GM18873 (cell line): ENCODE results near the gene ARHGAP21.

Experiments
- ATAC-seq: cut with Tn5 transposase; IDR thresholded peaks from one replicate; pipeline ENCODE4 v1.9.1; 2021; ENCODE audit warnings: mild to moderate bottlenecking, moderate library complexity, moderate number of reproducible peaks; ENCODE audit not compliant: unreplicated experiment, low FRiP score

The ARHGAP21 gene

DNA sequence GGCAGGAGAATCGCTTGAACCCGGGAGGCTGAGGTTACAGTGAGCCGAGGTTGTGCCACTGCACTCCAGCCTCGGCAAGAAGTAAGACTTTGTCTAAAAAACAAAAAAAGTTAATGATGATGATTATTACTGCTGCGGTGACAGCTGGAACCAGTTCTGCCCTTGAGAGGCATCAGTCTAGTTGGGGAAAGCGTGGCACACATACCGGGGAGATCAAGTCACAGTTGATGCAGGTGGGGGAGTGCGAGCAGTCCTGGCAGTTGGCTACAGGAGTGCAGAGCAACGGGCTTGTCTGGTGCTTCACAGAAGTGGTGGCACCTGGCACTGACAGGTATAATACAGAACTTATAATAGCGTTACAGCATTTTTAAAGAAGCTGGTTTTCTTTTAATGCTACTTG lies 173.0 kb downstream of the ARHGAP21 start:
- no peak for ATAC-seq

- no peak for ATAC-seq
These were observed 178.1 kb downstream of the ARHGAP21 start for GRCh38 chr10:24545585-24545984.

GRCh38 chr10:24544776-24545175 lies 178.9 kb downstream of the ARHGAP21 start:
- ATAC-seq: no peak

GRCh38 chr10:24542314-24543270 lies 181.1 kb downstream of the ARHGAP21 start:
- ATAC-seq: no peak

DNA sequence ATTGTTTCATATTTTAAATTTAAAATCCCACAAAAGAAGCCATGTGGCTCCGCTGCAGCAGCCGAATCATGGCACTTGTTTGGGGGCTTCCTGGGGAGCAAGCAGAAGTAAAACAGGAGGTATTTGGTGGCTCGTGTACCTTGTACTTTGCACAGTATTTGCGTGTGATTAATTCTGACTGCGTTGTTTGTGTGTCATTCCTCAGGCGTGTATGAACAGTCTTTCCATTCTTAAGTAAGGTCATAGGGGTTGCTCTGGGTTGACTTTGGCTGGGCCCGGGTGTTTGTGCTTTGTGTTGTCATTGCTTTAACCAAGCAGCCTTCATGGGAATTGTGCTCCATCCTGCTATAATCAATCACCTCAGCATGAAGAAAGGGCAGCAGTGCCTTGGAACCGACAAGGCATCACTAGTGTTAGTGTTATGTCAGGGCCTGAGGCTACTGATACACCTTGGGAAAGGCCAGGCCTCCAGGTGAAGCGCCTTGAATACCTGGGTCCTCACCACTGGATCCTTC lies 182.4 kb downstream of the ARHGAP21 start:
- ATAC-seq: no peak

DNA sequence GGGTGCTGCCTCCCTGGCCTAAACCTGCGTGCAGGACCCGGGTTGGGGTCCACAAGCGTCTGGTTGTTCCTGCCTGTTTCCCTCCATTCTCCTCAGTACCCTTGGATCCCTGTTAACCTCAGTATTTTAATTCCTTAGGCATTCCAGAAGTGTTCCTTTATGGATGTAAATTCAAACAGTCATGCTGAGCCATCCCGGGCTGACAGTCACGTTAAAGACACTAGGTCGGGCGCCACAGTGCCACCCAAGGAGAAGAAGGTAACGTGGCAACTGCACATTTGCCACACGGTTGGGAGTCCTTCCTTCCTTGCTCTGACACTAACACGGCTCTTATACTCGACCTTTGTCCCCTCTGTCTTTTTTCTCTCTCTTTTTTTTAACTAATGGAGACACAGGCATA lies 187.1 kb downstream of the ARHGAP21 start:
- ATAC-seq: no peak

GRCh38 chr10:24533981-24534380 lies 189.7 kb downstream of the ARHGAP21 start:
- ATAC-seq: no peak
